HepG2 (cell line): ENCODE results near the gene DNMBP. TPM values are rescaled to one million over a fixed set of nuclear protein-coding genes. Genes with fewer than 3 reads are reported as not detected.

Source experiments
- ATAC-seq: fragments of 200-7000 bp; cut with Tn5 transposase; 3 replicates; pipeline ENCODE4 v1.9.1; 2020; ENCODE audit warnings: mild to moderate bottlenecking, moderate library complexity
- BruUV-seq: library from RNA; stranded (reverse); fragments of 400-500 nt; replicated peaks from 2 replicates; lab custom pipeline; 2021; lab: Mats Ljungman, UMichigan
- CTCF ChIA-PET: fragments of 300-600 bp; formaldehyde crosslinking; extraction: SDS; loops from one replicate; lab custom pipeline; 2021; ENCODE audit warnings: low total read pairs, inconsistent platforms, low intra/inter-chr PET ratio; lab: Yijun Ruan, JAX
- POLR2A ChIA-PET: fragments of 350-600 bp; sonication (Branson Sonifier 250); formaldehyde crosslinking; loops from one replicate; lab custom pipeline; 2020; ENCODE audit warnings: antibody characterized with exemption, inconsistent platforms; lab: Yijun Ruan, JAX
- DNase-seq: peaks from one replicate; pipeline ENCODE4 v3.0.0-alpha.2; 2015; ENCODE audit warnings: low spot score
- FAIRE-seq: peaks from 3 replicates; lab custom pipeline; 2011; peaks lifted over from hg19 to GRCh38; lab: Jason Lieb, UNC
- H2AFZ ChIP-seq: one replicate; pipeline ENCODE4 v1.6.1; 2011; ENCODE audit warnings: low read length, inconsistent platforms
- H3K27ac ChIP-seq: fragments of 300-600 bp; 3 replicates; pipeline ENCODE4 v1.8.0; 2011; ENCODE audit warnings: mixed run types, mild to moderate bottlenecking, mixed read lengths, low read length, inconsistent platforms; ENCODE audit not compliant: insufficient read depth; ENCODE audit errors: extremely low read length
- H3K27me3 ChIP-seq, 2 experiments: fragments of 200-600 bp in 1 of 2; 2 replicates in 1 of 2; 3 replicates in 1 of 2; pipeline versions ENCODE4 v1.6.0 to v1.8.0; 2011; ENCODE audit warnings: low read length in 2 of 2, mild to moderate bottlenecking in 2 of 2, moderate library complexity in 2 of 2, inconsistent platforms in 1 of 2; ENCODE audit not compliant: insufficient read depth in 2 of 2, control insufficient read depth in 1 of 2
- H3K36me3 ChIP-seq, 2 experiments: fragments of 200-600 bp in 1 of 2; replicated peaks in 1 of 2; 2 replicates in 1 of 2; 3 replicates in 1 of 2; pipeline versions ENCODE4 v1.5.1 to v1.8.0; 2011; ENCODE audit warnings: low read length in 2 of 2, inconsistent platforms in 1 of 2; ENCODE audit not compliant: insufficient read depth in 2 of 2, control insufficient read depth in 1 of 2
- H3K4me1 ChIP-seq: 2 replicates; pipeline ENCODE4 v1.5.1; 2012; ENCODE audit warnings: low read length, inconsistent platforms; ENCODE audit not compliant: insufficient read depth
- H3K4me2 ChIP-seq: 2 replicates; pipeline ENCODE4 v1.6.0; 2011; ENCODE audit warnings: low read depth, low read length, inconsistent platforms
- H3K4me3 ChIP-seq, 3 experiments: fragments of 200-600 bp in 1 of 3; sonication (generic), shearing (Covaris generic) in 1 of 3; replicated peaks in 1 of 3; 2 replicates each; pipeline ENCODE4 v1.5.1; 2011 to 2016; ENCODE audit warnings: low read length in 3 of 3, inconsistent platforms in 2 of 3, low read depth in 2 of 3, mild to moderate bottlenecking in 2 of 3, control low read depth in 1 of 3, mixed read lengths in 1 of 3; ENCODE audit not compliant: insufficient read depth in 1 of 3
- H3K79me2 ChIP-seq: one replicate; pipeline ENCODE4 v1.6.1; 2011; ENCODE audit warnings: low read length, inconsistent platforms; ENCODE audit not compliant: insufficient read depth
- H3K9ac ChIP-seq: 2 replicates; pipeline ENCODE4 v1.6.0; 2011; ENCODE audit warnings: mild to moderate bottlenecking, low read depth, low read length, inconsistent platforms; ENCODE audit not compliant: insufficient read depth
- H3K9me3 ChIP-seq: 2 replicates; pipeline ENCODE4 v1.5.1; 2012; ENCODE audit warnings: mild to moderate bottlenecking, low read length
- H4K20me1 ChIP-seq: 2 replicates; pipeline ENCODE4 v1.6.0; 2011; ENCODE audit warnings: inconsistent platforms, mild to moderate bottlenecking, low read length, moderate library complexity; ENCODE audit not compliant: insufficient read depth
- BHLHE40 ChIP-seq: IDR thresholded peaks from 2 replicates; pipeline ENCODE4 v1.6.1; 2011; ENCODE audit warnings: low read length, improper control_type of control experiment
- CBX2 ChIP-seq, 2 experiments: fragments of 200-600 bp in 1 of 2; sonication (generic); formaldehyde crosslinking in 1 of 2; IDR thresholded peaks; 2 replicates each; pipeline versions ENCODE4 v1.7.0 to v1.8.1; 2018 to 2022; ENCODE audit warnings: low read depth in 2 of 2, low read length in 1 of 2, mild to moderate bottlenecking in 1 of 2, missing genetic modification reagents in 1 of 2
- GPN1 ChIP-seq: sonication (generic); formaldehyde crosslinking; IDR thresholded peaks from 2 replicates; pipeline ENCODE4 v1.5.1; 2020; ENCODE audit warnings: missing genetic modification reagents, borderline replicate concordance
- KLF16 ChIP-seq, 2 experiments: sonication (generic) in 1 of 2; formaldehyde crosslinking in 1 of 2; IDR thresholded peaks; 2 replicates each; pipeline versions ENCODE4 v1.6.1 to v1.8.0; 2016 to 2023; ENCODE audit warnings: missing genetic modification reagents in 2 of 2, missing compliant biosample characterization in 1 of 2
- MYPOP ChIP-seq: sonication (generic); formaldehyde crosslinking; IDR thresholded peaks from 2 replicates; pipeline ENCODE4 v1.8.1; 2023; ENCODE audit warnings: mild to moderate bottlenecking, moderate library complexity, missing genetic modification reagents
- NAIF1 ChIP-seq: sonication (generic); formaldehyde crosslinking; IDR thresholded peaks from 2 replicates; pipeline ENCODE4 v1.5.0; 2020; ENCODE audit warnings: mild to moderate bottlenecking, missing genetic modification reagents, borderline replicate concordance
- NR2F1 ChIP-seq, 2 experiments: fragments of 450-650 bp in 1 of 2; formaldehyde crosslinking in 1 of 2; IDR thresholded peaks; 2 replicates each; pipeline versions ENCODE4 v1.5.0 to v1.6.1; 2016 to 2020; ENCODE audit warnings: mild to moderate bottlenecking in 1 of 2, missing compliant biosample characterization in 1 of 2, missing genetic modification reagents in 1 of 2, moderate library complexity in 1 of 2
- PAF1 ChIP-seq: IDR thresholded peaks from 2 replicates; pipeline ENCODE4 v1.6.1; 2016; ENCODE audit warnings: missing genetic modification reagents, missing compliant biosample characterization
- RELA ChIP-seq: sonication (generic); formaldehyde crosslinking; IDR thresholded peaks from 2 replicates; pipeline ENCODE4 v1.4.0; 2020; ENCODE audit warnings: missing genetic modification reagents
- ZNF263 ChIP-seq: sonication (generic); formaldehyde crosslinking; IDR thresholded peaks from 2 replicates; pipeline ENCODE4 v1.4.0; 2020; ENCODE audit warnings: missing genetic modification reagents
- ZNF354B ChIP-seq: sonication (generic); formaldehyde crosslinking; IDR thresholded peaks from 2 replicates; pipeline ENCODE4 v1.8.0; 2022; ENCODE audit warnings: mild to moderate bottlenecking, missing genetic modification reagents
- ZNF501 ChIP-seq: sonication (generic); formaldehyde crosslinking; IDR thresholded peaks from 2 replicates; pipeline ENCODE4 v1.5.1; 2020; ENCODE audit warnings: mild to moderate bottlenecking, moderate library complexity, missing genetic modification reagents
- ZNF782 ChIP-seq: sonication (generic); formaldehyde crosslinking; IDR thresholded peaks from 2 replicates; pipeline ENCODE4 v1.4.0; 2020; ENCODE audit warnings: missing genetic modification reagents, mild to moderate bottlenecking, borderline replicate concordance
- ZNF784 ChIP-seq: sonication (generic); formaldehyde crosslinking; IDR thresholded peaks from 2 replicates; pipeline ENCODE4 v1.5.1; 2020; ENCODE audit warnings: missing genetic modification reagents, mild to moderate bottlenecking, borderline replicate concordance
- ZNF788 ChIP-seq: sonication (generic); formaldehyde crosslinking; IDR thresholded peaks from 2 replicates; pipeline ENCODE4 v1.5.0; 2020; ENCODE audit warnings: mild to moderate bottlenecking, missing genetic modification reagents, borderline replicate concordance
- ZNF816 ChIP-seq: sonication (generic); formaldehyde crosslinking; IDR thresholded peaks from 2 replicates; pipeline ENCODE4 v1.8.0; 2022; ENCODE audit warnings: missing genetic modification reagents, mild to moderate bottlenecking, borderline replicate concordance
- WGBS: methylation state at CpG from one replicate; pipeline ENCODE4 v1.1.6; 2017; ENCODE audit warnings: low lambda C conversion rate; 5-methylcytosine and 5-hydroxymethylcytosine counted together
- in situ Hi-C: cut with HindIII; loops from 2 replicates; pipeline ENCODE4 v1.10.0; 2017; ENCODE audit warnings: low pct_unique_long_range_greater_than_20kb; ENCODE audit not compliant: extremely low pct_ligation_motif_present
- intact Hi-C: fragments of 100-400 bp; cut with micrococcal nuclease; formaldehyde crosslinking; loops from one replicate; pipeline ENCODE4 v1.10.0; 2022; ENCODE audit not compliant: unreplicated experiment
- polyA plus RNA-seq, 8 experiments: library from polyadenylated mRNA; depleted of rRNA in 3 of 8; stranded (reverse) in 7 of 8; unstranded in 1 of 8; fragments of >200 nt; fragmentation: Illumina TruSeq in 4 of 8; extraction: Trizol in 4 of 8; gene quantifications; 2 replicates each; pipeline versions ENCODE4 v1.2.1 to v1.2.3, GENCODE V29; 2011 to 2016; ENCODE audit warnings: low read depth in 4 of 8, missing spikeins in 1 of 8, mixed read lengths in 1 of 8; ENCODE audit not compliant: insufficient read depth in 1 of 8
- total RNA-seq, 5 experiments: library from RNA; depleted of rRNA; stranded (reverse); fragments of >200 nt; fragmentation: Illumina TruSeq; extraction: Trizol; gene quantifications; 2 replicates each; pipeline ENCODE4 v1.2.3, GENCODE V29; 2016; ENCODE audit warnings: low read depth in 1 of 5

The DNMBP gene
- total and polyA plus RNA-seq, 2 of the 13 experiments (the other 11 are each of a cell fraction or from before 2014, with no cell fraction given), result 3.6 to 6.3 TPM

GRCh38 chr10:99888622-99889021, 121.1 kb downstream of the DNMBP start:
- Histone ChIP-seq H3K4me3 (no peak overlapping the region), H3K36me3 (peaks cover 9 to 47% of the 10 kb centered on the region in 2 experiments; a peak in 4 of 5 replicates), H3K27ac (no peak overlapping the region), H3K9ac (no peak overlapping the region), H2AFZ (no peak overlapping the region), H3K4me2 (no peak overlapping the region), H3K4me1 (no peaks in the 10 kb centered on the region), H4K20me1 (no peaks in the 10 kb centered on the region), H3K27me3 (no peaks in the 10 kb centered on the region), H3K79me2 (no peaks in the 10 kb centered on the region), H3K9me3 (no peaks in the 10 kb centered on the region)
- TF ChIP-seq ZNF788 (CRISPR knock-in tag) (no peak), ZNF263 (CRISPR knock-in tag) (no peak), KLF16 (CRISPR knock-in tag; IDR thresholded peaks at IDR 0.05) (no peak), RELA (no peak), ZNF354B (CRISPR knock-in tag) (no peak), NAIF1 (CRISPR knock-in tag) (no peak), ZNF501 (CRISPR knock-in tag) (no peak), GPN1 (no peak), ZNF782 (CRISPR knock-in tag) (no peak), NR2F1 (CRISPR knock-in tag; IDR thresholded peaks at IDR 0.05) (no peak), ZNF816 (no peak), PAF1 (CRISPR knock-in tag) (no peak), MYPOP (CRISPR knock-in tag) (no peak), ZNF784 (CRISPR knock-in tag) (no peak), CBX2 (IDR thresholded peaks at IDR 0.05; ENCODE audit: low read depth, low read length) (no peak), CBX2 (CRISPR knock-in tag; IDR thresholded peaks at IDR 0.05; ENCODE audit: low read depth) (no peak), BHLHE40 (no peak)
- FAIRE-seq (no peak), ATAC-seq (no peak), DNase-seq (no peak)
- in situ Hi-C loops, result no loop called here
- intact Hi-C loops, result no loop called here
- 97% methylated on average over 4 of the region's 4 CpGs for WGBS
- ChIA-PET POLR2A (no interaction called here), CTCF (no interaction called here)
- BruUV-seq, result no TSS peak
